KOPT-K1 (cell line): ENCODE results near the gene ZNF560.

Source experiments
- H3K27ac ChIP-seq: fragments of 200-600 bp; sonication (generic); 2 replicates; pipeline ENCODE4 v1.5.1; 2016; ENCODE audit warnings: antibody characterized with exemption, mild to moderate bottlenecking, low read depth, low read length; ENCODE audit not compliant: poor library complexity, severe bottlenecking
- H3K36me3 ChIP-seq: fragments of 200-600 bp; sonication (generic); 2 replicates; pipeline ENCODE4 v1.5.1; 2017; ENCODE audit warnings: antibody characterized with exemption, mild to moderate bottlenecking, low read length, moderate library complexity; ENCODE audit not compliant: insufficient read depth
- H3K9me3 ChIP-seq: fragments of 200-600 bp; sonication (generic); 2 replicates; pipeline ENCODE4 v1.5.1; 2017; ENCODE audit warnings: antibody characterized with exemption, low read length, mild to moderate bottlenecking; ENCODE audit not compliant: insufficient read depth, poor library complexity, severe bottlenecking

ZNF560 gene

DNA sequence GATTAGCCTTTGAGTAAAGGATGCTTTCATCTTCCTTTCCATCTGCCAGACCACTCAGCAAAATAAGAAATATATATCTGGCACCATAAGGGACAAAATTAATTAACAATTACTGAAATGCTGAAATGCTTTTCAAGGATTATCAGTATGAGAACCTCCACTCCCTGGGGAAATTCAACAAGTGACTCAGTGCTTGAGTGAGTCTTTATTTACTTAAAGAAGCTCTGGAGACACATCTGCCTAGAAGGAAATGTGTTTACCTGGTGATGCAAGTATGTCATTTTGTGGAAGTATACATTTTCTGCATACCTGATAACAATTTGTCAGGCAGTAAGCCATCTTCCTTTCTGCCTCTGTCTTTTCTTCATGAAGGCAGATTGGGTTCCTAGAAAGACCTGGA, 23.4 kb downstream of the ZNF560 start:
- peaks cover 31% of the 10 kb centered on the region for H3K9me3 ChIP-seq
- H3K36me3 ChIP-seq: no peaks in the 10 kb centered on the region
- no peak overlapping the region for H3K27ac ChIP-seq

DNA sequence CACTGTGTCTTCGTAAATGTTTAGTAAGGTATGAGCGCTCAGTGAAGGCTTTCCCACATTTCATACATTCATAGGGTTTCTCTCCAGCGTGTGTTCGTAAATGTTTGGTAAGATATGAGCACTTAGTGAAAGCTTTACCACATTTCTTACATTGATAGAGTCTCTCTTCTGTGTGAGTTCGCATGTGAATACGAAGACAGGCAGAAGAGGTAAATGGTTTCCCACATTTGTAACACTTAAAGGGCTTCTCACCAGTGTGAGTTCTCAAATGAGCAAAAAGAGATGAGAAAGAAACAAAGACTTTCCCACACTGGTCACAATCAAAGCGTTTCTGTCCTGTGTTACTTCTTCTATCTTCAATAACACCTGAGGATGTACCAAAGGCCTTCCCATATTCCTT, 31.3 kb downstream of the ZNF560 start:
- H3K36me3 ChIP-seq: no peaks in the 10 kb centered on the region
- peaks cover 66% of the 10 kb centered on the region for H3K9me3 ChIP-seq
- H3K27ac ChIP-seq: no peak overlapping the region

DNA sequence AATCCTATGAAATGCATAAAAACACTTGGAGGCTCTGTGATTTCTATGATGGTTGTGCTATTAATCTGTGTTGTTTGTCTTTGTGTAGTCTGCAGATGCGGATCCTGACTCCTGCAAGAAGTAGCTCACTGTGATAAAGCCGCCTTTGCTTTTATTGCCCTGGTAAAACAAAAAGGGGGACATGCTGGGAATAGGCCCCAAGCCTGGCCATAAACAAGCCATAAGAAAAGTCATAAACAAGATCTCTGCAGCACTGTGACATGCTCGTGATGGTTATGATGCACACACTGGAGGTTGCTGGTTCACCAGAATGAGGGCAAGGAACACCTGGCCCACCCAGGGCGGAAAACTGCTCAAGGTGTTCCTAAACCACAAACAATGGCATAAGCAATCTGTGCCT, 36.5 kb downstream of the ZNF560 start:
- H3K27ac ChIP-seq: no peak overlapping the region
- H3K36me3 ChIP-seq: no peaks in the 10 kb centered on the region
- peaks cover 71% of the 10 kb centered on the region for H3K9me3 ChIP-seq

DNA sequence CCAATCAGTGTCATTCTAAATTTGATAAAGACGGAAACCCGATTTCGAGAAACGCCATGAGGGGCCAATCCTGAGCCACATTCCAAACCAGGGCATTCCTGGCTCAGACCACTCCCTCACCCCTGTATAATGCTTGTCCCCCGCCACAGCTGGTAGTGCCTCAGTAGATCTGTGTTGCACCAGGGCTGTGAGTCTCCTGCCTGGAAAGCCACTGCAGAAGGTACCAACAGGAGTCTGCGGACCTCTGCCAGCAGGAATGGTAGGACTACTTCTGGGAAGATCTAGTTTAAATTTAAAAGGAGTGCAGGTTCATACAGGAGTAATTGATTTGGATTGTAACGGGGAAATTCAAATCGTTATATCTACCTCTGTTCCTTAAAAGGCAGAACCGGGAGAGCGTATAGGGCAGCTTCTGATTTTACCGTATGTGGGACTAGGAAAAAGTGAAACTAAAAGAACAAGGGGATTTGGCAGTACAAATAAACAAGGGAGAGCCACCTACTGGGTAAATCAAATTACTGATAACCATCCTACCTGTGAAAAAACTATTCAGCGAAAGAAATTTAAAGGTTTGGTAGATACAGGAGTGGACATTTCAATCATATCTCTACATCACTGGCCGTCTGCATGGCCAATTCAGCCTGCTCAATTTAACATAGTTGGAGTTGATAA, 42.3 kb downstream of the ZNF560 start:
- H3K9me3 ChIP-seq: peaks cover 88% of the 10 kb centered on the region
- H3K27ac ChIP-seq: no peak overlapping the region
- H3K36me3 ChIP-seq: no peaks in the 10 kb centered on the region

DNA sequence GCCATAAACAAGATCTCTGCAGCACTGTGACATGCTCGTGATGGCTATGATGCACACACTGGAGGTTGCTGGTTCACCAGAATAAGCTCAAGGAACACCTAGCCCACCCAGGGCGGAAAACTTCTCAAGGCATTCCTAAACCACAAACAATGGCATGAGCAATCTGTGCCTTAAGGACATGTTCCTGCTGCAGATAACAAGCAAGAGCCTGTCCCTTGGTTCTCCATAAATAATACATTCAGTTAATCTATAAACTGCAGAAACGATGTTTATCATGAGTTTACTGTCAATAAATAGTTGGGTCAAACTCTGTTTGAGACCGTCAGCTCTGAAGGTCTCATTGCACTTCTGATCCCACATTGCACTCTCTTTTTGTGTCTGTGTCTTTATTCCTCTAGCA, 44.5 kb downstream of the ZNF560 start:
- Histone ChIP-seq H3K9me3 (peaks cover 88% of the 10 kb centered on the region), H3K36me3 (no peaks in the 10 kb centered on the region), H3K27ac (no peak overlapping the region)

DNA sequence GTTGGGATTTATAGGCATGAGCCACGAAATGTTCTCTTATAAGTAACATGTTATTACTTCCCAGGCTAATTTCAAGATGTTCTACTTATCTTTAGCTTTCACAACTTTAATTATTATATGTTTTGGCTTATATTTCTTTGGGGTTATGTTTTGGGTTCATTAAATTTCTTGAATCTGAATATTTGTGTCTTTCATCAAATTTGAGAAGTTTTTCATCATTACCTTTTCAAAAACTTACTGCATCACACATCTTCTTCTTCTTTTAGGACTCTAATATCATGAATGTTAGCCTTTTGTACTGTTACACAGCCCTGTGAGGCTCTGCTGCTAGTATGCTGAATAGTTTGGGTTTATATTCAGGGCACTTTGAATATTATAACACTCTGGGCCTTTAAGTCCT, 53.4 kb downstream of the ZNF560 start:
- H3K27ac ChIP-seq: no peak overlapping the region
- H3K9me3 ChIP-seq: peaks cover 84% of the 10 kb centered on the region
- no peaks in the 10 kb centered on the region for H3K36me3 ChIP-seq

DNA sequence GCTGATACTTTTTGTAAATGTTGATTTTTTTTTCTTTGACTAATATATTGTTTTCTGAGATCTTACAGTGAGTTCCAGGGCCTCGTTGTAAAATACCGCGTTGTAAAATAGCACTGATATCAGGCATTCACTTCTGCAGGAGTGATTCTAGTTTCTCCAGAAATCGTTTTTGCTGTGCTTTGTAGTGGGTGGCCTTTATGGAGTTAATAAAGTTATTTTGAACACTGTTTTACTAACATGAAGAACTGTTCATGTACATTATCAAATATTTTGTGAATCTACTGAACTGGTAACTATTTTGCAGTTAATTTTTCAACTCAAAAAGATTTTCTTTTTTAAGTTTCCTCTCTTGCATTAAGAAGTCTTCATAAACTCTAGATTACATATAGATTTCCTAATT, 62.1 kb downstream of the ZNF560 start:
- H3K9me3 ChIP-seq: peaks cover 1% of the 10 kb centered on the region
- peak overlapping the region; percentile 75 for H3K27ac ChIP-seq
- peaks cover 25% of the 10 kb centered on the region for H3K36me3 ChIP-seq

DNA sequence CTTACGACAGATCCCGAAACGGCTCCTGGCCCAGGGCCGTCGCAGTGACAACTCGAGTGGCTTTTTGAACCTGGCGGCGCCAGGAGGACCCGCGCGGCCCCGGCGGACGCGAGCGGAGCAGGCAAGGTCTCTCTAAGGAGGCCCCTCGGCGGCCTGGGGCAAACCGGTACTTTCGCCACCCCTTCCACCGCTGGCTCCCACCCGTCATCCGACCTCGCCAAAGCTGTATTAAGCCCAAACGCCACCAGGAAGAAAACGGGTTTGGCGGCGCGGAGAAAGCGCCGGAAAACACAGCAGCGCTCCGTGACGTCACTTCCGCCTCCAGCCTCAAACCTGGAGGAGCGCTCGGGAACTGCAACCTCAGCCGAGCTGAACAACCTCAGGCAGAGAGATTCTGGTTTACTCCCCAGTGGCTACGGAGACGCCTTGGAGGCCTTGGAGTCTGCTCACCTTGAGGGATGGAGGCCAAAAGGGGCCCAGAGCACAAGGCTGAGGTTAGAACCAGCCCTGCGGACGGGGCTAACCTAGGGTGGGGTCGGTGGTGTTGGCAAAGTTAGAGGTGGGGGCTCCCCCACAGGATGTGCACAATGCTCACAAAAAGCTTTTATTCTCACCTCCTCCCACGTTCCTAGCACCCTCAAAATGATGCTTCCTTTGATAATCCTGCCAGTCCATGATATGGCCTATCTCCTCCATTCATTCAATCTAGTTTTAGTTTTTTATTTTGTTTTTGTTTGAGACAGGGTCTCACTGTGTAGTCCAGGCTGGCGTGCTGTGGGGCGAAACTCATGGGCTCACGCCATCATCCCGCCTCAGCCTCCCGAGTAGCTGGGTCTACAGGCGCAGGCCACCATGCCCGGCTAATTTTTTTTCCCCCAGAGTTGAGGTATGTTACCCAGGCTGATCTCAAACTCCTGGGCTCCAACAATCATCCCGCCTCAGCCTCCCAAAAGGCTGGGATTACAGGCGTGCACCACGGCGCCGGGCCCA, 62.8 kb downstream of the ZNF560 start, which contains the start of gene ZNF266:
ZNF266 (minus strand) TSS at position 295 of the 990 bp plus-strand sequence. CDS start 15,484 bp downstream, outside the sequence.
- peaks cover 33% of the 10 kb centered on the region for H3K36me3 ChIP-seq
- H3K9me3 ChIP-seq: no peaks in the 10 kb centered on the region
- peak within 1 kb of the TSS; percentile 75 for H3K27ac ChIP-seq

DNA sequence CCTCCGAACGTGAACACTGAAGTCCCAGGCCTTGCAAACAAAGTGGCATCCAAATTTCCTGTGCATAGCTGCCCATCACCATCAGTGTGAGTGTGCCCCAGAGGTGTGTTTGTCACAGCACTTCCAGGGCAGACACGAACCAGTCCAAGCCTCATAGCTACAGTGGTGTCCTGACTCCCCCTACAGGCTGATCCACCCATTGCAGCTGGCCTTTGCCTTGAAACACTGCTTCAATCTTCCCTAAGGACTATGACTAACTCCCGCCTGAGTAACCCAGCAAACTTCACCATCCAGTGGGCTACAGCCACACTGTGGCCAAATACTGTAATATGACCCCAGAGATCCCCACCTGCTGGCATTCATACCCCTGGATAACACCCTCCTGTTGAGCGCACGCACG, 66.9 kb downstream of the ZNF560 start:
- peaks cover 71% of the 10 kb centered on the region for H3K36me3 ChIP-seq
- H3K27ac ChIP-seq: no peak overlapping the region
- H3K9me3 ChIP-seq: no peaks in the 10 kb centered on the region

DNA sequence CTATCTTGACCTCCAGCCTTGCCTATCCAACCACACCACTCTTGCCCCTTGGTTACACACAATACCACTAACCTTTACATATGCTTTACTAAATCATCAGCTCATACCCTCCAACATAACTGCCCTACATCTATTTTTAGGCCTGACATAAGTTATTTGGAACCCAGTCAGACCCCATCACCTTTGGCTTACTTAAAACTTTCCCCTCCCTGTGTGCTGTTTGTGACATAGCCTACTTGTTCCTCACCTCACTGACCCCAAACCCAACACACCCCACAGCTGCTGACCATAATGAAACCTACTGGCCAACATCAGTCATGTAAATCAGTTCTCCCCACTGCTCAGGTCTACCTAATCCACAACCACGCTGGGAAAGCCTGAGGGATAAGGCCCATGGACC, 68.0 kb downstream of the ZNF560 start:
- no peak overlapping the region for H3K27ac ChIP-seq
- peaks cover 1% of the 10 kb centered on the region for H3K9me3 ChIP-seq
- peaks cover 81% of the 10 kb centered on the region for H3K36me3 ChIP-seq

DNA sequence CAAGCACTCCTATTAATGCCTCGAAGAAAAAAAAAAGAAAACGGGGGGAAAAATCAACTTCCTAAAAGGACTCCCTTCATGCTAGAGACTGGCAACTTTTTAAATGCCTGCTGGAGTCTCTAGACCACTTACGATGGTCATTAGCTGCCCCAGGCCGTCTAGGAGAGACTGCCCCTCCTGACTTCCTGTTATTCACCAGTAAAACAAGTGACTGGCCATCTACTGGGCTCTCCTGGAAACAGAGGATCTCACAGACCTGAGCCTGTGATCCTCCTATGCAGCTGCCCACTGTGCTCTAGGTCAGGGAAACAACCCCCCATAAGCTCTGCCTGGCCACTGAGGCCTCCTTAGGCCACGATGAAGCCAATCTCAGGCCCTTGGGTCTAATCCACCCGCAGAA, 70.5 kb downstream of the ZNF560 start:
- Histone ChIP-seq H3K36me3 (peaks cover 96% of the 10 kb centered on the region), H3K27ac (no peak overlapping the region), H3K9me3 (peaks cover 24% of the 10 kb centered on the region)
